VCaP (cell line): ENCODE data around the gene RAI1.
A peak's percentile ranks its signal among the peaks of the same experiment; 100 is the strongest.

Experiments used
- H3K27ac ChIP-seq: fragments of 450-650 bp; 2 replicates; pipeline ENCODE4 v1.5.1; 2017
- TF ChIP-seq, protein P1 (sequence below): fragments of 450-650 bp; conservative IDR thresholded peaks from 2 replicates; pipeline ENCODE4 v1.5.1; 2017; ENCODE audit warnings: mild to moderate bottlenecking, moderate library complexity

RAI1 gene

DNA sequence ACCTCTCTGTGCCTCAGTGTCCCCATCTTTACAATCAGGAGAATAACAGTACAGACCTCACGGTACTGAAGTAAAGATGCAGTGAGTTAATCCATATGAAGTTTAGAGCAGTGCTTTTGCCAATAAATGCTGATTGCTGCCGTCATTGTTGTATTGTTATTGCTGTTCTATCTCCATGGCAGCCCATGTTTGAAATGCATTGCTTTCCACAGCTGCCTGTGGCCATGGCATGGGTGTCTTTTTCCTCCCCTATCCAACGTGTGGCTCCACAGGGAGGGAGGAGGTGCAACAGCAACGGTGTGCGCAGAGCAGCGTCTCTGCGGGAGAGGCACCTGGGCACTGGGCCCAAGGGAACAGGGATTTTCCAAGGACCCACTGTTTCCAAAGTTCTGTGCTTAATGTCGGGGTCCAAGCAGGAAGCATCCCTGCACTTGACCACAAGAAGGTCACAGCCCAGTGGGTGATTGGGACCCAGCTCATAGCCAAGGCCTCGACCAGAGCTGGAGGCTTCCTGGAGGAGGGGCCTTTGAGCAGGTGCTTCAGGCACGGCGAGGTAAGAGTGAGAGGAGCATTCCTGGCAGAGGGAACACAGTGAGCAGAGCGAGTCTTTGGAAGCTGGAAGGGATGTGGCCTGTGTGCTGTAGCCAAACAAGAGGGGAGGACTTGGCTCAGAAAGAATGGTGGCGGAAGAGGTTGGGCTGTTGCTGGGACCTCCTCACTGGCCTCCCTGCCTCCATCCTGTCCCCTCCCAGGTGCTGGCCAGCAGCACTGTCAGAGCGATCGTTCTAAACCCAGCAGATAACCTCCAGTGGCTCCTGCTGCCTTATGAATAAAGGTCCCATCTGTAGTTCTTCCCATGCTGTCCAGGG, 3.9 kb downstream of the RAI1 start:
- H3K27ac ChIP-seq: peak overlapping the region; percentile 95
- TF ChIP-seq, protein P1, sequence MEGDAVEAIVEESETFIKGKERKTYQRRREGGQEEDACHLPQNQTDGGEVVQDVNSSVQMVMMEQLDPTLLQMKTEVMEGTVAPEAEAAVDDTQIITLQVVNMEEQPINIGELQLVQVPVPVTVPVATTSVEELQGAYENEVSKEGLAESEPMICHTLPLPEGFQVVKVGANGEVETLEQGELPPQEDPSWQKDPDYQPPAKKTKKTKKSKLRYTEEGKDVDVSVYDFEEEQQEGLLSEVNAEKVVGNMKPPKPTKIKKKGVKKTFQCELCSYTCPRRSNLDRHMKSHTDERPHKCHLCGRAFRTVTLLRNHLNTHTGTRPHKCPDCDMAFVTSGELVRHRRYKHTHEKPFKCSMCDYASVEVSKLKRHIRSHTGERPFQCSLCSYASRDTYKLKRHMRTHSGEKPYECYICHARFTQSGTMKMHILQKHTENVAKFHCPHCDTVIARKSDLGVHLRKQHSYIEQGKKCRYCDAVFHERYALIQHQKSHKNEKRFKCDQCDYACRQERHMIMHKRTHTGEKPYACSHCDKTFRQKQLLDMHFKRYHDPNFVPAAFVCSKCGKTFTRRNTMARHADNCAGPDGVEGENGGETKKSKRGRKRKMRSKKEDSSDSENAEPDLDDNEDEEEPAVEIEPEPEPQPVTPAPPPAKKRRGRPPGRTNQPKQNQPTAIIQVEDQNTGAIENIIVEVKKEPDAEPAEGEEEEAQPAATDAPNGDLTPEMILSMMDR: no peak

DNA sequence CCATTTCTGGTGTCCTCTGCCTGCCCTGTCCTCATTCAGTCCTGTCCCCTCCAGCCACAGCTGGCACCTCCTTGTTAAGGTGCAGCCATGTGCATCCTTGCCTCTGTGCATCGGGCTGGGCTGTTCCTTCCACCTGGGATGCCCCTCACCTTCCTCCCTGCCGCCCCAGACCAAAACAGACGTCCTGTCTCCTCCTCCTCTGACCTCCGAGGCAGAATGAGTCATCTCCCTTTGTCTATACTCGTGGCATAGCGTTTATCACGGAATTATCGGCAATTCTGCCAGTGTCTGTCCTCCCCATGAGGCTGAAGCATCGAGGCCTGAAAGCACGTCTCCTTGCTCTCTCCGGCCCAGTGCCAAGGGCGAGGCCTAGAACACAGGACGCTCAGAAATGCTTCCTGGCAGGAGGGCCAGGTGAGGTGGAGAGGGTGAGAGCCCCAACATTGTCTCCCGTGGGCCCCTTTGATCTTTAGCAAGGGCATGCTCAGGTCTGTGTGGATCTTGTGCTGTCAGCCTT, 4.6 kb downstream of the RAI1 start:
- TF ChIP-seq, protein P1: no peak
- peak overlapping the region; percentile 95 for H3K27ac ChIP-seq

DNA sequence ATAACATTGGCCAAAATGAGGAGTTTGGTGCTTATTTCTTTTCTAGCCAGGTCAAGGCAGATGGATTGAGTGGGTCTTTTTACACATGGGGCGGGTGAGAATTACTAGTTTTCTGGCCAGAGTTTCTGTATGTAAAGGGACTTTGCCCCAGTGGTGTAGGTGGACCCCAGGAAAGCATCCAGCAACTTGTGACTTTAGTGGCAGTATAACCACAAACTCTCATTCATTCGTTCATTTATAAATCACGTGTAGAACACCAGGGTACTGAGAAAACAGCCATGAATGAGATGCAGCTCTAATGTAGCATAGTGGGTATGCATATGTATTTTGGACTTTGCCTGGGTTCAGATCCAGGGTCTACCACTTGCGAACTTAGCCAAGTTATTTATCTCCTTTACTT, 8.1 kb downstream of the RAI1 start:
- TF ChIP-seq, protein P1: no peak
- H3K27ac ChIP-seq: peak overlapping the region; percentile 98; the same call in 1 of the 2 replicates

DNA sequence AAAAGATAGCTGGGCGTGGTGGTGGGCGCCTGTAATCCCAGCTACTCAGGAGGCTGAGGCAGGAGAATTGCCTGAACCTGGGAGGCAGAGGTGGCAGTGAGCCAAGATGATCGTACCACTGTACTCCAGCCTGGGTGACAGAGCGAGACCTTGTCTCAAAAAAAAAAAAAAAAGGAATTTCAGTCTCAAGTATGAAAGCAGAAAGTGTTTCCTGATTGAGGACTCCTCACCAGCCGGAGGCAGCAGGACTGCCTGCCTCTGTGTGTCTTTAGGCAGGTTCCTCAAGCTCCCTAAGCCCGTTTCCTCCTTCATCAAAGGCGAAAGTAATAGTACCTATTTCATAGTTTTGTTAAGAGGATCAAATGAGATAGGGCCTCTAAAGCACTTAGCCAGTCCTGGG, 9.0 kb downstream of the RAI1 start:
- H3K27ac ChIP-seq: peak overlapping the region; percentile 98

DNA sequence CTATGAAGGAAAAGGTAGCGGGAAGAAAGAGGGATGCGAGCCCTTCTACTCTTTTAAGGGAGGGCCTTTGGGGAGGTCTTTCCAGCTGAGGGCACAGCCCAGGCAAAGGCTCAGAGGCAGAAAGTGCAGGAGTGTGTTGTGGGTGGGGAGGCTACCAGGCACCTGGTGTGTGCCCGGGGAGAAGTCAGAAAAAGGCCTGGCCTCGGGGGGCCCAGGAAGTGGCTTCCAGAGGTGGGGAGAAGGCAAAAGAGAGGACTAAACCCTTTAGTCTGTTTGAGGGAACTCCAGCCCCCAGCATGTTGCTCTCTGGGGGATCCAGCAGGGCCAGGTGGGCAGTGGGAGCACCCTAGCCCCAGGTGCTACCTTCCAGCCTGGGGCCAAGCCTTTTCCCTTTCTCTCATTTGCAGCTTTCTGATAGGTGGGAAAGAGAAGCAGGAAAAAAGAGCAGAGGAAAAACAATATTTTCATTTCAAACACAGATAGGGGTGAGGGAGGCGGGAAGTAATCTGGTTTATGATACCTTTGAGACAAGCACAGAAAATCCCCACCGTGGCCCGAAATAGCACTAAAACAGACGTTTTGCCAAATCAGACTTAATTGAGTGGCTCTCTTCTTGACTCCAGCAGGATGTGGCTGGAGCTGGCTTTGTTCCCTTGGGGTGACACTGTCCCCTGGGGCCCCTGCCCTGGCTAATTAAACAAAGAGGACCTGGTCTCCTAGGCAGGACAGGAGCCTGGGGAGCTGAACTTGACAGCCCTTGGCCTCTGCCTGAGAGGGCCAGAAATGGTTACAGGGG, 10.4 kb downstream of the RAI1 start:
- H3K27ac ChIP-seq: peak overlapping the region; percentile 98
- TF ChIP-seq, protein P1: no peak

DNA sequence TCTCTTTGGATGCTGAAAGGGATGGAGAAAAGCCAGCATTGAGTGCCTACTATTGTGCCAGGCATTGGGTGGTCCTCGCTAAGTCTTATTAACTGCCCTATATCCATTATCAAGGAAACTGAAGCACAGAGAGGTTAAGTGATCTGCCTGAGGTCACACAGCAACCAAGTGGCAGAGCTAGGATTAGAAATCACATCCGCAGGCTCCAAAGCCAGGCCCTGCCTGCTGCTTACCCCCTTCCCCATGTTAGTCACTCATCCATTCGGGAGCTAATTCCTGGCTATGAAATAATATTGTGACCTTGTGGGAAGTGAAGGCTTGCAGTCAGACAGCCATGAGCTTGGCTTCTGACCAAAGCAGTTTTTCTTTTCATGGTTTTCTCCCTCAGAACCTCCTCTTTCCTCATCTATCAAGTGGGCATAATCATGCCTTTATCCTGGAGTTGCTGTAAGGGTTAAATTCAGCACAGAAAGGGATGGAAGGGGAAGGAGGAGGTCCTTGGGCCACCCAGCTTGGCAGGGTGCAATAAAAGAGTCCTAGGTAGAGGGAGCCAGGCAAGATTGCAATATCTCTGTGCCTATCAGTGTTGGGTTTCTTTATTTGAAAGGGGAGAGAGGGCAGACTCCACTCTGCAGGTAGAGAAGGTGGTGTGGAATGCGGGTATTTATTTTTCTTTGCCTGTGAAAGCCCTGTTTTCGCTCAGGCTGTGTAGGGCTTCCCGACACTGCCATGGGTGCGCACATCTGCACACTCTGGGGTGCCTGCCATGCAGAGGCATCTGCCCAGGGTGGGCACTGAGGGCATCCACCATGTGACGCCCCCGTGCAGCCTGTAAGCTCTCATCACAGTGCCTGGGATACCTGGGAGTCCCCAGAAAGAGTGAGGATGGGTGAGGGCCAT, 11.3 kb downstream of the RAI1 start:
- H3K27ac ChIP-seq: peak overlapping the region; percentile 98
- TF ChIP-seq, protein P1: no peak
